LNCAP (cell line): ENCODE measurements around the gene ZNF281.

ENCODE experiments used
- CTCF ChIP-seq: fragments of 450-650 bp; IDR thresholded peaks from 2 replicates; pipeline ENCODE4 v1.5.1; 2017; ENCODE audit warnings: mild to moderate bottlenecking

Gene ZNF281

GRCh38 chr1:200367841-200368534 lies 41.8 kb downstream of the ZNF281 start:
- TF ChIP-seq CTCF = no peak

GRCh38 chr1:200366577-200367253 lies 43.1 kb downstream of the ZNF281 start:
- TF ChIP-seq CTCF = no peak

- TF ChIP-seq CTCF = no peak
Observed at GRCh38 chr1:200365897-200366426, 43.9 kb downstream of the ZNF281 start.

- no peak for TF ChIP-seq CTCF
Observed at GRCh38 chr1:200364831-200365230, 45.0 kb downstream of the ZNF281 start.

GRCh38 chr1:200364091-200364759 lies 45.6 kb downstream of the ZNF281 start:
- TF ChIP-seq CTCF = no peak

- TF ChIP-seq CTCF = no peak
Observed at GRCh38 chr1:200363264-200363933, 46.4 kb downstream of the ZNF281 start.

- TF ChIP-seq CTCF = no peak
Observed at GRCh38 chr1:200362421-200362820, 47.4 kb downstream of the ZNF281 start.
